OCI-LY1 (cell line): ENCODE data around the gene F2RL1.

ENCODE experiments used
- H2AFZ ChIP-seq: fragments of 200-600 bp; sonication (generic), shearing (Covaris generic); 2 replicates; pipeline ENCODE4 v1.6.0; 2014; ENCODE audit warnings: antibody characterized with exemption, mild to moderate bottlenecking, low read length
- H3F3A ChIP-seq: fragments of 200-600 bp; sonication (generic), shearing (Covaris generic); 2 replicates; pipeline ENCODE4 v1.6.0; 2014; ENCODE audit warnings: mild to moderate bottlenecking, antibody characterized with exemption, low read length, moderate library complexity; ENCODE audit not compliant: insufficient read depth
- H3K27ac ChIP-seq: fragments of 200-600 bp; sonication (generic); 2 replicates; pipeline ENCODE4 v1.5.1; 2014; ENCODE audit warnings: low read length, mixed run types, mild to moderate bottlenecking, low read depth; ENCODE audit not compliant: poor library complexity, severe bottlenecking
- H3K27me3 ChIP-seq: fragments of 200-600 bp; sonication (generic); 2 replicates; pipeline ENCODE4 v1.6.0; 2014; ENCODE audit warnings: antibody characterized with exemption, mild to moderate bottlenecking, low read length, moderate library complexity; ENCODE audit not compliant: insufficient read depth
- H3K36me3 ChIP-seq: fragments of 200-600 bp; sonication (generic); 2 replicates; pipeline ENCODE4 v1.6.1; 2014; ENCODE audit warnings: mild to moderate bottlenecking, antibody characterized with exemption, low read length, moderate library complexity, mixed read lengths; ENCODE audit not compliant: insufficient read depth
- H3K4me1 ChIP-seq: fragments of 200-600 bp; sonication (generic); 2 replicates; pipeline ENCODE4 v1.5.1; 2014; ENCODE audit warnings: mild to moderate bottlenecking, low read length, moderate library complexity; ENCODE audit not compliant: insufficient read depth, severe bottlenecking
- H3K4me2 ChIP-seq: fragments of 200-600 bp; sonication (generic), shearing (Covaris generic); 2 replicates; pipeline ENCODE4 v1.6.1; 2014; ENCODE audit warnings: low read length
- H3K4me3 ChIP-seq: fragments of 200-600 bp; sonication (generic); 2 replicates; pipeline ENCODE4 v1.5.1; 2014; ENCODE audit warnings: low read length, low read depth, mild to moderate bottlenecking, mixed read lengths; ENCODE audit not compliant: poor library complexity, severe bottlenecking
- H3K79me2 ChIP-seq: fragments of 200-600 bp; shearing (Covaris generic); 2 replicates; pipeline ENCODE4 v1.6.1; 2016; ENCODE audit warnings: mixed run types, low read length, mixed read lengths; ENCODE audit not compliant: insufficient read depth
- H3K9ac ChIP-seq: fragments of 200-600 bp; sonication (generic), shearing (Covaris generic); 2 replicates; pipeline ENCODE4 v1.6.1; 2014; ENCODE audit warnings: mild to moderate bottlenecking, low read length, mixed read lengths
- H3K9me2 ChIP-seq: fragments of 200-600 bp; sonication (generic), shearing (Covaris generic); 2 replicates; pipeline ENCODE4 v1.6.1; 2014; ENCODE audit warnings: low read depth, mild to moderate bottlenecking, low read length, mixed read lengths
- H3K9me3 ChIP-seq: fragments of 200-600 bp; shearing (Covaris generic); 2 replicates; pipeline ENCODE4 v1.6.1; 2014; ENCODE audit warnings: low read length, mixed read lengths
- H4K20me1 ChIP-seq: fragments of 200-600 bp; sonication (generic), shearing (Covaris generic); 2 replicates; pipeline ENCODE4 v1.6.0; 2016; ENCODE audit warnings: mild to moderate bottlenecking, low read length; ENCODE audit not compliant: insufficient read depth
- CTCF ChIP-seq: fragments of 200-600 bp; sonication (generic), shearing (Covaris generic); IDR thresholded peaks from 2 replicates; pipeline ENCODE4 v1.5.1; 2017; ENCODE audit warnings: mild to moderate bottlenecking, antibody characterized with exemption, low read length, moderate library complexity, mixed read lengths
- EZH2 ChIP-seq: fragments of 200-600 bp; sonication (generic), shearing (Covaris generic); IDR thresholded peaks from 2 replicates; pipeline ENCODE4 v1.8.0; 2017; ENCODE audit warnings: borderline replicate concordance, mixed run types, mild to moderate bottlenecking, antibody characterized with exemption, low read length, moderate library complexity, mixed read lengths

F2RL1 gene

GRCh38 chr5:76874088-76874581 is 55.3 kb downstream of the F2RL1 start:
- Histone ChIP-seq H3K9me2 (no peaks in the 10 kb centered on the region), H3K9ac (peak overlapping the region; percentile 87), H4K20me1 (no peaks in the 10 kb centered on the region), H3K36me3 (peaks cover 39% of the 10 kb centered on the region), H3K4me1 (peaks cover 50% of the 10 kb centered on the region), H2AFZ (no peak overlapping the region), H3F3A (no peaks in the 10 kb centered on the region), H3K4me2 (peak overlapping the region; percentile 94), H3K27ac (peak overlapping the region; percentile 97), H3K79me2 (peaks cover 42% of the 10 kb centered on the region), H3K9me3 (no peaks in the 10 kb centered on the region), H3K4me3 (peak overlapping the region; percentile 86), H3K27me3 (no peaks in the 10 kb centered on the region)
- no peak for TF ChIP-seq CTCF
- TF ChIP-seq EZH2 = no peak
